H1 (cell line): ENCODE measurements around the gene MYL2.

ENCODE experiments used
- BACH1 ChIP-seq: IDR thresholded peaks from 2 replicates; pipeline ENCODE4 v1.6.1; 2012; ENCODE audit warnings: low read length, improper control_type of control experiment
- CBX5 ChIP-seq: fragments of 300-800, 300-1000 bp; sonication (generic); IDR thresholded peaks from 2 replicates; pipeline ENCODE4 v1.7.1; 2016; ENCODE audit warnings: antibody characterized with exemption, low read length, low read depth
- CHD2 ChIP-seq: IDR thresholded peaks from 2 replicates; pipeline ENCODE4 v1.6.1; 2012; ENCODE audit warnings: low read length, improper control_type of control experiment
- GTF2F1 ChIP-seq: IDR thresholded peaks from 2 replicates; pipeline ENCODE4 v1.6.1; 2012; ENCODE audit warnings: low read depth, low read length, improper control_type of control experiment, borderline replicate concordance
- POLR2A ChIP-seq, 2 experiments: IDR thresholded peaks; 1 replicate in 1 of 2; 2 replicates in 1 of 2; pipeline ENCODE4 v1.6.1; 2011; ENCODE audit warnings: low read depth in 2 of 2, low read length in 2 of 2, mild to moderate bottlenecking in 2 of 2; ENCODE audit errors: control extremely low read depth in 1 of 2
- TCF12 ChIP-seq: IDR thresholded peaks from 2 replicates; pipeline ENCODE4 v1.6.1; 2011; ENCODE audit warnings: low read depth, mild to moderate bottlenecking, low read length
- TF ChIP-seq, protein P1 (sequence below), 3 experiments: IDR thresholded peaks; 1 replicate in 2 of 3; 2 replicates in 1 of 3; pipeline versions ENCODE4 v1.5.1 to v1.6.1; 2011; ENCODE audit warnings: low read length in 3 of 3, mild to moderate bottlenecking in 3 of 3, inconsistent platforms in 2 of 3, low read depth in 1 of 3, moderate library complexity in 1 of 3; ENCODE audit not compliant: insufficient read depth in 1 of 3; ENCODE audit errors: control extremely low read depth in 1 of 3

DNA sequence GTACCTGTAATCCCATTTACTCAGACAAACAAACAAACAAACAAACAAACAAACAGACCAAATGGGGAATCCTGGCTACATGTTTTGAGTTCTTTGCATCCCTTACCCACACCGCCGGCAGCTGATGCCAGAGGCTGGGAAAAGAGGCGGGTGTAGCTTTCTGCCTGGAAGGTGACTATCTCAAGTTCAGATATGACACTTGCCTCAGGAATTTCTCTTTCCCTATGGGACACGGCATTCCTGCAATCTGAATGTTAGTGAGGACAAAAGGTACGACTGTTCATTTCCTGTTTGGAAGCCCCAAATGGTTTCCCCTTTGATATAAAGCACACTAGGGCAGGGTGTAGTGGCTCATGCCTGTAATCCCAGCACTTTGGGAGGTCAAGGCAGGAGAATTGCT is 2.9 kb downstream of the MYL2 start:
- TF ChIP-seq GTF2F1, result no peak
- no peak for TF ChIP-seq CBX5
- TF ChIP-seq BACH1, result no peak
- TF ChIP-seq, protein P1, sequence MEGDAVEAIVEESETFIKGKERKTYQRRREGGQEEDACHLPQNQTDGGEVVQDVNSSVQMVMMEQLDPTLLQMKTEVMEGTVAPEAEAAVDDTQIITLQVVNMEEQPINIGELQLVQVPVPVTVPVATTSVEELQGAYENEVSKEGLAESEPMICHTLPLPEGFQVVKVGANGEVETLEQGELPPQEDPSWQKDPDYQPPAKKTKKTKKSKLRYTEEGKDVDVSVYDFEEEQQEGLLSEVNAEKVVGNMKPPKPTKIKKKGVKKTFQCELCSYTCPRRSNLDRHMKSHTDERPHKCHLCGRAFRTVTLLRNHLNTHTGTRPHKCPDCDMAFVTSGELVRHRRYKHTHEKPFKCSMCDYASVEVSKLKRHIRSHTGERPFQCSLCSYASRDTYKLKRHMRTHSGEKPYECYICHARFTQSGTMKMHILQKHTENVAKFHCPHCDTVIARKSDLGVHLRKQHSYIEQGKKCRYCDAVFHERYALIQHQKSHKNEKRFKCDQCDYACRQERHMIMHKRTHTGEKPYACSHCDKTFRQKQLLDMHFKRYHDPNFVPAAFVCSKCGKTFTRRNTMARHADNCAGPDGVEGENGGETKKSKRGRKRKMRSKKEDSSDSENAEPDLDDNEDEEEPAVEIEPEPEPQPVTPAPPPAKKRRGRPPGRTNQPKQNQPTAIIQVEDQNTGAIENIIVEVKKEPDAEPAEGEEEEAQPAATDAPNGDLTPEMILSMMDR (IDR thresholded peaks at IDR 0.05; ENCODE audit: control extremely low read depth in 1 of 3, insufficient read depth in 1 of 3, low read depth in 1 of 3, low read length in 3 of 3), result no peak
- TF ChIP-seq POLR2A (IDR thresholded peaks at IDR 0.05; ENCODE audit: control extremely low read depth in 1 of 2, low read depth in 2 of 2, low read length in 2 of 2), result no peak
- TF ChIP-seq CHD2, result no peak
- TF ChIP-seq TCF12, result no peak
